ENCODE results near the gene HMGA1.
"Not testable (repeated sequence)": the region's sequence is repeated elsewhere in the genome, so short reads cannot be mapped to it uniquely, and the experiment has no call there.

HMGA1 gene

GRCh38 chr6:34269132-34269531, 32.5 kb downstream of the HMGA1 start:
- DNase-seq, result not testable (repeated sequence)

GRCh38 chr6:34269658-34270341, 33.1 kb downstream of the HMGA1 start:
- not testable (repeated sequence) for DNase-seq

- DNase-seq, result no peak
These were observed 35.6 kb downstream of the HMGA1 start for GRCh38 chr6:34272013-34272926.

- DNase-seq, result no peak
These were observed 36.7 kb downstream of the HMGA1 start for GRCh38 chr6:34273242-34273805.

- no peak for DNase-seq
These were observed 37.5 kb downstream of the HMGA1 start for GRCh38 chr6:34274129-34274528.

GRCh38 chr6:34275128-34275804, 38.6 kb downstream of the HMGA1 start:
- no peak for DNase-seq

- DNase-seq, result no peak
These were observed 39.5 kb downstream of the HMGA1 start for GRCh38 chr6:34276191-34276590.

- no peak for DNase-seq
These were observed 40.4 kb downstream of the HMGA1 start for GRCh38 chr6:34276881-34277762.

GRCh38 chr6:34277763-34278112, 41.1 kb downstream of the HMGA1 start:
- DNase-seq, result no peak

GRCh38 chr6:34278833-34279232, 42.2 kb downstream of the HMGA1 start:
- no peak for DNase-seq

GRCh38 chr6:34280216-34280615, 43.5 kb downstream of the HMGA1 start:
- DNase-seq, result no peak

GRCh38 chr6:34281702-34282334, 45.1 kb downstream of the HMGA1 start:
- no peak for DNase-seq

GRCh38 chr6:34284563-34285447, 48.1 kb downstream of the HMGA1 start:
- no peak for DNase-seq

- no peak for DNase-seq
These were observed 48.9 kb downstream of the HMGA1 start for GRCh38 chr6:34285448-34286164.

GRCh38 chr6:34288581-34288980, 51.9 kb downstream of the HMGA1 start:
- DNase-seq, result no peak

- no peak for DNase-seq
These were observed 52.5 kb downstream of the HMGA1 start for GRCh38 chr6:34289137-34289536.

- no peak for DNase-seq
These were observed 56.3 kb downstream of the HMGA1 start for GRCh38 chr6:34292954-34293353.

- DNase-seq, result no peak
These were observed 59.0 kb downstream of the HMGA1 start for GRCh38 chr6:34295721-34296120.
